ENCODE results near the gene MAPRE2.

MAPRE2 gene

DNA sequence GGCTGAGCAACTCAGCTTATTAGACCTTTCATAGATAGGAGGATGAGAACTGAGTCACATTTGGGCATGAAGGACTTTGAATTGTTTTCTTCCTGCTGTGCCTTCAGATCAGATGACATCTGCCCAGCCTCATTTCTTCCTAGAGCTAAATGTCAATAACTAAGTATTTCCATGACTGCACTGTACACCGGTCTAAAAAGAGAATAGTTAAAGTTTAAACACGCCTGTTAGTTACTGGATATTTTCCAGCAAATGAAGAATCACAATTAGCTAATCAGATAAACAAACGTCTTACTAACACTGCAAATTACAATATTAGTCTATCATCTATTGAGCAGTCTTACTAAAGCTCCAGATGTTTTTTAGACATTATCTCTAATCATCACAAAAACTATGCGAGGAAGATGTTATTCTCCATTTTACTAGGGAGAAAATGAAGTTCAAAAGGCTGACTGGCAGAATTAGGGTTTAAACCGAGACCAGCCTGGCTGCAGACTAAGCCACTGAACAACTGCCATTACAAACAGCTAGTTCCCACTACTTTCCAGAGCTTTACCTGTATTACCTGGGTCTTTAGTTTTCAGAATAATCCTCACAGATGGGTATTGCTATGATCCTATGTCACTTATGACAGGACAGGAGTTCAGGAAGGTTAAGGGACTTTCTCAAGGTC lies 130.2 kb downstream of the MAPRE2 start:
- Histone ChIP-seq H3K4me3 (ENCODE audit: low read length in 2 of 2) (no peak overlapping the region), H3K36me3 (ENCODE audit: control insufficient read depth in 2 of 2, insufficient read depth in 2 of 2, low read length in 2 of 2) (no peaks in the 10 kb centered on the region), H3K27ac (ENCODE audit: low read depth in 2 of 2, low read length in 2 of 2) (no peak overlapping the region), H3K9me3 (ENCODE audit: control insufficient read depth in 2 of 2, low read length in 2 of 2) (no peaks in the 10 kb centered on the region), H3K9ac (ENCODE audit: low read depth in 1 of 2, low read length in 2 of 2) (no peak overlapping the region), H3K27me3 (ENCODE audit: control insufficient read depth in 2 of 2, insufficient read depth in 2 of 2, low read length in 2 of 2) (no peaks in the 10 kb centered on the region), H3K4me1 (ENCODE audit: control insufficient read depth in 2 of 2, insufficient read depth in 2 of 2, low read length in 2 of 2) (no peaks in the 10 kb centered on the region)

DNA sequence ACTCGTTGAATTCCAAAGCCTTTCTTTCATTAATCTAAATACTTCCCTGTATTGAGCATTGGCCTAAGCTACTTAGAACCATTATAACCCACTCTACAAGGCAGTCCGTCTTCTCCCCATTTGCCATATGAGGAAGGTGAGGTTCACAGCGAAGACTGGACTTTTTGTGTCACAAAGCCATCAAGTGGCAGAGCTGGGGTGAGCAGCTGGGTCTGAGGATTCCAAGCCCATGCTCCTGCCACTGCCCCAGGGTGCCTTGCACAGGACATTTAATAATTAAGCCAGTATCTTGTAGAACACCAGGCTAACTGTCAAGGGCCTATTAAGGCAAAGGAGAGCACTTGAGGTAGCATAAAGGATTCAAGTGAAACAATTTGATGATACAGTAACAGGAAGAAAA lies 130.8 kb downstream of the MAPRE2 start:
- Histone ChIP-seq H3K9ac (ENCODE audit: low read depth in 1 of 2, low read length in 2 of 2) (no peak overlapping the region), H3K4me3 (ENCODE audit: low read length in 2 of 2) (no peak overlapping the region), H3K27ac (ENCODE audit: low read depth in 2 of 2, low read length in 2 of 2) (no peak overlapping the region)

DNA sequence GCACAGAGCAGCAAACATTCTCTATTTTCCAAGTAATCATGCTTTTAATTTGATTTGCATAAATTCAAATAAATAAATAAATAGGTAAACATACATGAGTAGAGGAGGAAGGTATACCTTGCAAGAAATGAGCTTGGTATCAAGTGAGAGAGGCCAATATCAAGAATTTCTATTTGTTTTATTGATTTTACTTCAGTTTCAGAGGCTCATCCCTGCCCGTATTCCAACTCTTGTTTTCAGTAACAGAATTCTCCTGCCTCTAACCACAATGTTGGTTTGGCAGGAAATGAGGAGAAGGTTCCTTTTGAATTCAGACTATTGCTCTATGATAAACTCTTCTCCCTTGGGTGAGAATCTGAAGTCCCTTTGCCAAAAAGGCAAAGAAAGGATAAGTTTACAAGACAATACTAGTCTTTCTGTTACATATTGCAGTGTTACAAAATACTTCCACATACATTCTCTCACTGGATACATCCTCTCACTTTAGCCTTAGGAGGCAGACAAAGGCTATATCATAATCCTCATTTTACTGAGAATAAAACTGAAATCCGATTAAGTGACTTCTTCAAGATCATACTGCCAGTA lies 131.3 kb downstream of the MAPRE2 start:
- H3K9ac ChIP-seq (ENCODE audit: low read depth in 1 of 2, low read length in 2 of 2), result no peak overlapping the region
- no peak overlapping the region for H3K4me3 ChIP-seq (ENCODE audit: low read length in 2 of 2)
- no peak overlapping the region for H3K27ac ChIP-seq (ENCODE audit: low read depth in 2 of 2, low read length in 2 of 2)
- H3K36me3 ChIP-seq (ENCODE audit: control insufficient read depth in 2 of 2, insufficient read depth in 2 of 2, low read length in 2 of 2), result no peaks in the 10 kb centered on the region
- H3K27me3 ChIP-seq (ENCODE audit: control insufficient read depth in 2 of 2, insufficient read depth in 2 of 2, low read length in 2 of 2), result no peaks in the 10 kb centered on the region
- H3K4me1 ChIP-seq (ENCODE audit: control insufficient read depth in 2 of 2, insufficient read depth in 2 of 2, low read length in 2 of 2), result no peaks in the 10 kb centered on the region
- H3K9me3 ChIP-seq (ENCODE audit: control insufficient read depth in 2 of 2, low read length in 2 of 2), result no peaks in the 10 kb centered on the region

More for the DNA sequence above, 130.8 kb downstream of the MAPRE2 start:
- H3K27me3 ChIP-seq (ENCODE audit: control insufficient read depth in 2 of 2, insufficient read depth in 2 of 2, low read length in 2 of 2), result no peaks in the 10 kb centered on the region
- no peaks in the 10 kb centered on the region for H3K36me3 ChIP-seq (ENCODE audit: control insufficient read depth in 2 of 2, insufficient read depth in 2 of 2, low read length in 2 of 2)
- no peaks in the 10 kb centered on the region for H3K9me3 ChIP-seq (ENCODE audit: control insufficient read depth in 2 of 2, low read length in 2 of 2)
- H3K4me1 ChIP-seq (ENCODE audit: control insufficient read depth in 2 of 2, insufficient read depth in 2 of 2, low read length in 2 of 2), result no peaks in the 10 kb centered on the region

DNA sequence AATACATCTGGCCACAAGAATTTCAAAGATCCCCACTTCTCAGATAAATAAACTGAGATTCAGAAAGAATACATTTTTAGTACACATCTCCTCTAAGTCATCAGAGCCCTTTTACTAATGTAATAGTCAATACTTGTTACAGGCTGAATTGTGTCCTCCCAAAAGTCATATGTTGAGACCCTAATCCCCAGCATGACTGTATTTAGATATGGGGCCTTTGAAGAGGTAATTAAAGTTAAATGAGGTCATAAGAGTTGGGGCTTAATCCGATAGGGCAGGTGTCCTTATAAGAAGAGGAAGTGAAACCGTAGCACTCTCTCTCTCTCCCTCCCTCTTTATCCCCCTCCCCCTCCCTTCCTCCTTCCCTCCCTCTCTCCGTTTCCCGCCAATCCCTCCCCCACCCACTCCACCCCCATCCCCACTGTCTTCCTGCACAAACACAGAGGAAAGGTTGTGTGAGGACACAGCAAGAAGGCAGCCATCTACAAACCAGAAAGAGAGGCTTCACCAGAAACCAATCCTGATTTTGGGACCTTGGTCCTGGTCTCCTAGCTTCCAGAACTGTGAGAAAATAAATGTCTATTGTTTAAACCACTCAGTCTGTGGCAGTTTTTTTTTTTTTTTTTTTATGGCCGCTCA lies 133.0 kb downstream of the MAPRE2 start:
- H3K4me3 ChIP-seq (ENCODE audit: low read length in 2 of 2), result no peak overlapping the region
- H3K36me3 ChIP-seq (ENCODE audit: control insufficient read depth in 2 of 2, insufficient read depth in 2 of 2, low read length in 2 of 2), result no peaks in the 10 kb centered on the region
- no peak overlapping the region for H3K27ac ChIP-seq (ENCODE audit: low read depth in 2 of 2, low read length in 2 of 2)
- no peaks in the 10 kb centered on the region for H3K4me1 ChIP-seq (ENCODE audit: control insufficient read depth in 2 of 2, insufficient read depth in 2 of 2, low read length in 2 of 2)
- no peak overlapping the region for H3K9ac ChIP-seq (ENCODE audit: low read depth in 1 of 2, low read length in 2 of 2)
- H3K27me3 ChIP-seq (ENCODE audit: control insufficient read depth in 2 of 2, insufficient read depth in 2 of 2, low read length in 2 of 2), result no peaks in the 10 kb centered on the region
- H3K9me3 ChIP-seq (ENCODE audit: control insufficient read depth in 2 of 2, low read length in 2 of 2), result no peaks in the 10 kb centered on the region

DNA sequence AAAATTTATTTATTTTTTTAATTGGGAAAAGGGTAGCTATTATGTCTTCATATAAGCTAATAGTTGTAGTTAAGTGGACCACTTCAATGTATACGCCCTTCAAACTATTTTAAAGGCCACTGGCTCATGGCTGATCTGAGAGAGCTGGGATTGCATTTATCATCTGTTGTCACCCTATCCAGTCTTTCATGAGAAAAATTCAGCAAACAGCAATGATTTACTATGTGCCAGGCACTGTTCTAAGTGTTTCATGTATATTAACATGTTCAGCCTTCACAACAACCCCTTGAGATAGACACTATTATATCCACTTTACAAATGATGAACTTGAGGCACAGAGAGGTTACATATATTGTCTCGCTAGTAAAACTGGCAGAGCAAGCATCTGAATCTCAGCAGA lies 133.5 kb downstream of the MAPRE2 start:
- peak overlapping the region in 1 of 2 donors; percentile 33 for H3K4me3 ChIP-seq (ENCODE audit: low read length in 2 of 2)
- no peaks in the 10 kb centered on the region for H3K27me3 ChIP-seq (ENCODE audit: control insufficient read depth in 2 of 2, insufficient read depth in 2 of 2, low read length in 2 of 2)
- H3K9me3 ChIP-seq (ENCODE audit: control insufficient read depth in 2 of 2, low read length in 2 of 2), result no peaks in the 10 kb centered on the region
- no peaks in the 10 kb centered on the region for H3K36me3 ChIP-seq (ENCODE audit: control insufficient read depth in 2 of 2, insufficient read depth in 2 of 2, low read length in 2 of 2)
- H3K4me1 ChIP-seq (ENCODE audit: control insufficient read depth in 2 of 2, insufficient read depth in 2 of 2, low read length in 2 of 2), result no peaks in the 10 kb centered on the region
- H3K9ac ChIP-seq (ENCODE audit: low read depth in 1 of 2, low read length in 2 of 2), result no peak overlapping the region
- H3K27ac ChIP-seq (ENCODE audit: low read depth in 2 of 2, low read length in 2 of 2), result no peak overlapping the region

DNA sequence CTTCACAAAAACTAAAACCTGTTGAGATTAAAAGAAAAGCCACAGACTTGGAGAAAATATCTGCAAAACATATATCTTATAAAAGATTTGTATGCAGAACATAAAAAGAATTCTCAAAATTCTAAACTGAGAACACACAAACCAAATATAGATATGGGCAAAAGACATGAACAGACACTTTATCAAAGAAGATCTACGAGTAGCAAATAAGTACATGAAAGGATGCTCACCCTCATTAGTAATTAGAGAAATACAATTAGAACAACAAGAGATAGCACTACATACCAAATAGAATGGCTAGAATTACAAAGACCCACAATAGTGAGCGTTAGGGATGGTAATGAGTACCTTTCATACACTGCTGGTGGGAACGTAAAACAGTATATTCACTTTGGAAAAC lies 135.7 kb downstream of the MAPRE2 start:
- no peaks in the 10 kb centered on the region for H3K27me3 ChIP-seq (ENCODE audit: control insufficient read depth in 2 of 2, insufficient read depth in 2 of 2, low read length in 2 of 2)
- H3K4me3 ChIP-seq (ENCODE audit: low read length in 2 of 2), result no peak overlapping the region
- H3K4me1 ChIP-seq (ENCODE audit: control insufficient read depth in 2 of 2, insufficient read depth in 2 of 2, low read length in 2 of 2), result no peaks in the 10 kb centered on the region
- no peaks in the 10 kb centered on the region for H3K9me3 ChIP-seq (ENCODE audit: control insufficient read depth in 2 of 2, low read length in 2 of 2)
- H3K27ac ChIP-seq (ENCODE audit: low read depth in 2 of 2, low read length in 2 of 2), result no peak overlapping the region
- H3K9ac ChIP-seq (ENCODE audit: low read depth in 1 of 2, low read length in 2 of 2), result no peak overlapping the region
- H3K36me3 ChIP-seq (ENCODE audit: control insufficient read depth in 2 of 2, insufficient read depth in 2 of 2, low read length in 2 of 2), result no peaks in the 10 kb centered on the region

DNA sequence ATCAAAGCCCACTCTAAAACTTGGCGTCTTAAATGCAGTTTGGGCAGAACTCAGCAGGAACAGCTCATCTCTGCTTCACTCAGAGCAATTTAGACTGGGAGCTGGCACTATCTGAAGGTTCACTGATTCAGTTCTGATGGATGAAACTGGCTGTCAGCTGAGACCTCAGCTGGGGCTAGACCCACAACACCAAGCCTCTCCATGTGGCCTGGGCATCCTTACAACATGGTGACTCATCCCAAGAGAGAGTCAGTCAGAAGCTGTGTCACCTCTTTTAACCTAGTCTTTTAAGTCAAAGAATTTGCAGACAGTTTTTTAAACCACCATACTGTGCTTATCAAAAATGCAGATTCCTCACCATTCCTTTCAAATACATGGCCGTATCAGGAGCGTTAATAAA lies 137.0 kb downstream of the MAPRE2 start:
- Histone ChIP-seq H3K9me3 (ENCODE audit: control insufficient read depth in 2 of 2, low read length in 2 of 2) (no peaks in the 10 kb centered on the region), H3K27me3 (ENCODE audit: control insufficient read depth in 2 of 2, insufficient read depth in 2 of 2, low read length in 2 of 2) (no peaks in the 10 kb centered on the region), H3K27ac (ENCODE audit: low read depth in 2 of 2, low read length in 2 of 2) (no peak overlapping the region), H3K36me3 (ENCODE audit: control insufficient read depth in 2 of 2, insufficient read depth in 2 of 2, low read length in 2 of 2) (no peaks in the 10 kb centered on the region), H3K9ac (ENCODE audit: low read depth in 1 of 2, low read length in 2 of 2) (no peak overlapping the region), H3K4me3 (ENCODE audit: low read length in 2 of 2) (no peak overlapping the region), H3K4me1 (ENCODE audit: control insufficient read depth in 2 of 2, insufficient read depth in 2 of 2, low read length in 2 of 2) (no peaks in the 10 kb centered on the region)

DNA sequence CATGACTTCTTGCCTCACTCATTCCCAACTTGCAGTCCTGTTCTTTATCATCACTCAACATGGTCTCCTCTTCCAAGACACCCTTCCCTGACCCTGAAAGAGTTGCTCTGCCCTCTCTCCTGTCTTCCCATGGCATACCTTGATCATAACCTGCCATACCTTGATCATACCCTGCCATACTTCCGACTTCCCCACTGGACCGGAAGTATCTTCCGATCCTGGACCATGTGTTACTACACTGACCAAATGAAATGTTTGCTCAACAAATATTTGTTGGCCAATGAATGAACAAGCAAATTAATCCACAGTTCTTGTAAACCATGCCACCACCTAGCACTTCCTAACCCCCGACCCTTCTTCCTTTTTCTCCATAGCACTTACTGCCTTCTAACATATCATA lies 138.7 kb downstream of the MAPRE2 start:
- Histone ChIP-seq H3K9me3 (ENCODE audit: control insufficient read depth in 2 of 2, low read length in 2 of 2) (no peaks in the 10 kb centered on the region), H3K27ac (ENCODE audit: low read depth in 2 of 2, low read length in 2 of 2) (no peak overlapping the region), H3K27me3 (ENCODE audit: control insufficient read depth in 2 of 2, insufficient read depth in 2 of 2, low read length in 2 of 2) (no peaks in the 10 kb centered on the region), H3K4me3 (ENCODE audit: low read length in 2 of 2) (no peak overlapping the region), H3K36me3 (ENCODE audit: control insufficient read depth in 2 of 2, insufficient read depth in 2 of 2, low read length in 2 of 2) (no peaks in the 10 kb centered on the region), H3K4me1 (ENCODE audit: control insufficient read depth in 2 of 2, insufficient read depth in 2 of 2, low read length in 2 of 2) (no peaks in the 10 kb centered on the region), H3K9ac (ENCODE audit: low read depth in 1 of 2, low read length in 2 of 2) (no peak overlapping the region)

DNA sequence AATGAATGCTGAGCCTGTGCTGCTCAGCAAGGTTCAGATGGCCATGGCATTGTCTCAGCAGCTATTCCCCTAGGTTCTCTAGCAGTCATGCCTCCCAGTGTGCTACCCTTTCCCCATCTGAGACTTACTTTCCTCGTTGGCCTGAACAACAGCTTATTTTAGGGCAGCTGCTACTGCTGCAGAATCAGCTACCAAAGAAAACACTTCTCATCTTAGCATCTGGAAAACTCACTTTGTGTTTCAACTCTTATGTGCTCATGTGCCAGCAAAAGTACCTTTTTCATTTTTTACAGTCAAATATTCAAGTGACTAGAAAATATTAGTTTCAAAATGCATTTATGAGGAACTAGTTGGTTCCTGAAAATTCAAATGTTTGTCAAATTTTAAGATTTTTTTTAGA lies 139.2 kb downstream of the MAPRE2 start:
- Histone ChIP-seq H3K27me3 (ENCODE audit: control insufficient read depth in 2 of 2, insufficient read depth in 2 of 2, low read length in 2 of 2) (no peaks in the 10 kb centered on the region), H3K27ac (ENCODE audit: low read depth in 2 of 2, low read length in 2 of 2) (no peak overlapping the region), H3K9ac (ENCODE audit: low read depth in 1 of 2, low read length in 2 of 2) (no peak overlapping the region), H3K4me3 (ENCODE audit: low read length in 2 of 2) (no peak overlapping the region), H3K9me3 (ENCODE audit: control insufficient read depth in 2 of 2, low read length in 2 of 2) (no peaks in the 10 kb centered on the region), H3K4me1 (ENCODE audit: control insufficient read depth in 2 of 2, insufficient read depth in 2 of 2, low read length in 2 of 2) (no peaks in the 10 kb centered on the region), H3K36me3 (ENCODE audit: control insufficient read depth in 2 of 2, insufficient read depth in 2 of 2, low read length in 2 of 2) (no peaks in the 10 kb centered on the region)

DNA sequence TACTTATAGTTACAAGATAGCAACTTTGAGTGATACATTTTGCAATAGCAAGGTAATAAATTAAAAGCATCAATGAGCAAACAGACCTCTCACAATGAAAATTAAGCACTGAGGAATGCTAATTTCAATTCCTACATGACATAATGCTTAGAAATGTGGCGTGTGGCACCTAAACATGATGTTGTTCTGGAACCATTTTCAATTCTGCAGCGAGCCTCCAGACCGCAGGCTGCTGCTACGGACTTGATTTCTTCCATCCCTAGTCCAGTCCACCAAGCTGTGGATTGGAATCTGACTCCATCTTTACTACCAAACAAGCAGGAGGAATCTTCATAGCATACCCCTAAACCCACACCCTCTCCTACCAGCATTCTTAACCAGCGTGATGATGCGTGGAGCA lies 140.9 kb downstream of the MAPRE2 start:
- H3K4me1 ChIP-seq (ENCODE audit: control insufficient read depth in 2 of 2, insufficient read depth in 2 of 2, low read length in 2 of 2), result no peaks in the 10 kb centered on the region
- no peaks in the 10 kb centered on the region for H3K27me3 ChIP-seq (ENCODE audit: control insufficient read depth in 2 of 2, insufficient read depth in 2 of 2, low read length in 2 of 2)
- no peak overlapping the region for H3K9ac ChIP-seq (ENCODE audit: low read depth in 1 of 2, low read length in 2 of 2)
- H3K4me3 ChIP-seq (ENCODE audit: low read length in 2 of 2), result no peak overlapping the region
- no peak overlapping the region for H3K27ac ChIP-seq (ENCODE audit: low read depth in 2 of 2, low read length in 2 of 2)
- no peaks in the 10 kb centered on the region for H3K36me3 ChIP-seq (ENCODE audit: control insufficient read depth in 2 of 2, insufficient read depth in 2 of 2, low read length in 2 of 2)
- H3K9me3 ChIP-seq (ENCODE audit: control insufficient read depth in 2 of 2, low read length in 2 of 2), result no peaks in the 10 kb centered on the region

Data from mucosa of rectum (tissue), 2 donors.